SK-N-SH treated with all-trans-retinoic acid at 6 μM for 48 hours (cell line): ENCODE data around the gene PRRC1.

Experiments used
- ATAC-seq: fragments of 200-7000 bp; cut with Tn5 transposase; 3 replicates; pipeline ENCODE4 v1.9.1; 2020; ENCODE audit warnings: mild to moderate bottlenecking, moderate library complexity
- ARNTL ChIP-seq: fragments of 450-650 bp; formaldehyde crosslinking; IDR thresholded peaks from 2 replicates; pipeline ENCODE4 v1.5.0; 2020; ENCODE audit warnings: low read depth, mild to moderate bottlenecking, moderate library complexity, borderline replicate concordance
- BACH2 ChIP-seq: fragments of 250-450 bp; sonication (Bioruptor Pico); IDR thresholded peaks from 2 replicates; pipeline ENCODE4 v1.9.0; 2021; ENCODE audit warnings: mild to moderate bottlenecking, borderline replicate concordance
- CSDC2 ChIP-seq: fragments of 250-450 bp; sonication (Bioruptor Pico); IDR thresholded peaks from 2 replicates; pipeline ENCODE4 v1.5.0; 2020; ENCODE audit warnings: mild to moderate bottlenecking, moderate library complexity
- ESRRG ChIP-seq: fragments of 250-450 bp; sonication (Bioruptor Pico); IDR thresholded peaks from 2 replicates; pipeline ENCODE4 v1.6.1; 2021; ENCODE audit warnings: mild to moderate bottlenecking
- GLIS3 ChIP-seq: fragments of 250-450 bp; sonication (Bioruptor Pico); IDR thresholded peaks from 2 replicates; pipeline ENCODE4 v1.5.0; 2020; ENCODE audit warnings: mild to moderate bottlenecking, moderate library complexity
- ISL1 ChIP-seq: fragments of 250-450 bp; sonication (Bioruptor Pico); IDR thresholded peaks from 2 replicates; pipeline ENCODE4 v2.1.2; 2022; ENCODE audit warnings: mild to moderate bottlenecking, moderate library complexity
- PPARA ChIP-seq: fragments of 250-450 bp; sonication (Bioruptor Pico); IDR thresholded peaks from 2 replicates; pipeline ENCODE4 v1.5.0; 2020; ENCODE audit warnings: mild to moderate bottlenecking, borderline replicate concordance
- RARB ChIP-seq: fragments of 250-450 bp; sonication (Bioruptor Pico); IDR thresholded peaks from 2 replicates; pipeline ENCODE4 v1.8.0; 2021; ENCODE audit warnings: mild to moderate bottlenecking, moderate library complexity
- SNAI2 ChIP-seq: fragments of 250-450 bp; sonication (Bioruptor Pico); IDR thresholded peaks from 2 replicates; pipeline ENCODE4 v1.5.0; 2020; ENCODE audit warnings: mild to moderate bottlenecking, moderate library complexity
- TCF4 ChIP-seq: fragments of 250-450 bp; sonication (Bioruptor Pico); IDR thresholded peaks from 2 replicates; pipeline ENCODE4 v1.8.0; 2021; ENCODE audit warnings: mild to moderate bottlenecking, moderate library complexity, borderline replicate concordance
- TOX ChIP-seq: fragments of 250-450 bp; sonication (Bioruptor Pico); IDR thresholded peaks from 2 replicates; pipeline ENCODE4 v1.8.0; 2021; ENCODE audit warnings: mild to moderate bottlenecking, moderate library complexity, borderline replicate concordance
- ZC3H10 ChIP-seq: fragments of 250-450 bp; sonication (Bioruptor Pico); IDR thresholded peaks from 2 replicates; pipeline ENCODE4 v1.5.1; 2021; ENCODE audit warnings: mild to moderate bottlenecking, moderate library complexity
- ZFP3 ChIP-seq: fragments of 250-450 bp; sonication (Bioruptor Pico); IDR thresholded peaks from 2 replicates; pipeline ENCODE4 v1.5.0; 2020; ENCODE audit warnings: mild to moderate bottlenecking, moderate library complexity
- ZFP30 ChIP-seq: fragments of 450-650 bp; formaldehyde crosslinking; IDR thresholded peaks from 2 replicates; pipeline ENCODE4 v1.5.0; 2022; ENCODE audit warnings: mild to moderate bottlenecking, moderate library complexity
- ZNF565 ChIP-seq: fragments of 450-650 bp; formaldehyde crosslinking; conservative IDR thresholded peaks from 2 replicates; pipeline ENCODE4 v1.5.0; 2020; ENCODE audit warnings: low read depth, mild to moderate bottlenecking, moderate library complexity
- ZNF70 ChIP-seq: fragments of 450-650 bp; formaldehyde crosslinking; IDR thresholded peaks from 2 replicates; pipeline ENCODE4 v1.5.0; 2020; ENCODE audit warnings: mild to moderate bottlenecking, moderate library complexity
- ZNF8 ChIP-seq: fragments of 450-650 bp; formaldehyde crosslinking; IDR thresholded peaks from 2 replicates; pipeline ENCODE4 v1.5.0; 2020; ENCODE audit warnings: mild to moderate bottlenecking, moderate library complexity
- TF ChIP-seq, protein P1 (sequence below): fragments of 250-450 bp; sonication (Bioruptor Pico); IDR thresholded peaks from 2 replicates; pipeline ENCODE4 v1.5.0; 2020; ENCODE audit warnings: mild to moderate bottlenecking, moderate library complexity
- TF ChIP-seq, protein P2 (sequence below): fragments of 250-450 bp; sonication (Bioruptor Pico); IDR thresholded peaks from 2 replicates; pipeline ENCODE4 v1.5.1; 2020; ENCODE audit warnings: low read depth, mild to moderate bottlenecking, moderate library complexity
- TF ChIP-seq, protein P3 (sequence below): fragments of 250-450 bp; sonication (Bioruptor Pico); IDR thresholded peaks from 2 replicates; pipeline ENCODE4 v1.5.1; 2021; ENCODE audit warnings: mild to moderate bottlenecking, moderate library complexity

PRRC1 gene

DNA sequence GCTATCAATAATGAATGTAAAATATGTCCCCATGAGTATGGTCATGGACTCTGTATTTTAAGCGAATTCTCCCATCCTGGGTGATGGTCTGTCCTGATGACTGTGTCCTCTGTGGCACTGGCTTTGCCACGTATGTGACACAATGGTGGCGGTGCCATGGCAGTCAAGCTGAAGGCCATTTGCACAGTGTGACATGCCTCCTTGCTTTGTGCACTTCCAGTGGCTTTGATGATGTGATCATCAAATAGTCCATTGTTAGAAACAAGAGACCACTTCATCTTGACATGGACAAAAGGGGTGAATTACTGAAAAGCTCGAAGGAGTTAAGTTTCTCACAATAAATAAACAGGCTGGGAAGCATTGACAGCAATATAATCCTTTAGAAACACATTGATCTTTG, 31.0 kb upstream of the PRRC1 start:
- no peak for ATAC-seq
- TF ChIP-seq, protein P1, sequence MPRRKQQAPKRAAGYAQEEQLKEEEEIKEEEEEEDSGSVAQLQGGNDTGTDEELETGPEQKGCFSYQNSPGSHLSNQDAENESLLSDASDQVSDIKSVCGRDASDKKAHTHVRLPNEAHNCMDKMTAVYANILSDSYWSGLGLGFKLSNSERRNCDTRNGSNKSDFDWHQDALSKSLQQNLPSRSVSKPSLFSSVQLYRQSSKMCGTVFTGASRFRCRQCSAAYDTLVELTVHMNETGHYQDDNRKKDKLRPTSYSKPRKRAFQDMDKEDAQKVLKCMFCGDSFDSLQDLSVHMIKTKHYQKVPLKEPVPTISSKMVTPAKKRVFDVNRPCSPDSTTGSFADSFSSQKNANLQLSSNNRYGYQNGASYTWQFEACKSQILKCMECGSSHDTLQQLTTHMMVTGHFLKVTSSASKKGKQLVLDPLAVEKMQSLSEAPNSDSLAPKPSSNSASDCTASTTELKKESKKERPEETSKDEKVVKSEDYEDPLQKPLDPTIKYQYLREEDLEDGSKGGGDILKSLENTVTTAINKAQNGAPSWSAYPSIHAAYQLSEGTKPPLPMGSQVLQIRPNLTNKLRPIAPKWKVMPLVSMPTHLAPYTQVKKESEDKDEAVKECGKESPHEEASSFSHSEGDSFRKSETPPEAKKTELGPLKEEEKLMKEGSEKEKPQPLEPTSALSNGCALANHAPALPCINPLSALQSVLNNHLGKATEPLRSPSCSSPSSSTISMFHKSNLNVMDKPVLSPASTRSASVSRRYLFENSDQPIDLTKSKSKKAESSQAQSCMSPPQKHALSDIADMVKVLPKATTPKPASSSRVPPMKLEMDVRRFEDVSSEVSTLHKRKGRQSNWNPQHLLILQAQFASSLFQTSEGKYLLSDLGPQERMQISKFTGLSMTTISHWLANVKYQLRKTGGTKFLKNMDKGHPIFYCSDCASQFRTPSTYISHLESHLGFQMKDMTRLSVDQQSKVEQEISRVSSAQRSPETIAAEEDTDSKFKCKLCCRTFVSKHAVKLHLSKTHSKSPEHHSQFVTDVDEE (CRISPR knock-in tag) = no peak
- TF ChIP-seq ZFP3 (CRISPR knock-in tag) (no peak), RARB (CRISPR knock-in tag) (no peak), ZNF70 (no peak), ZNF565 (CRISPR knock-in tag) (no peak), PPARA (CRISPR knock-in tag) (no peak), ZC3H10 (CRISPR knock-in tag) (no peak), ISL1 (CRISPR knock-in tag) (no peak), ESRRG (no peak), ZNF8 (no peak), TOX (no peak), ZFP30 (CRISPR knock-in tag) (no peak)

DNA sequence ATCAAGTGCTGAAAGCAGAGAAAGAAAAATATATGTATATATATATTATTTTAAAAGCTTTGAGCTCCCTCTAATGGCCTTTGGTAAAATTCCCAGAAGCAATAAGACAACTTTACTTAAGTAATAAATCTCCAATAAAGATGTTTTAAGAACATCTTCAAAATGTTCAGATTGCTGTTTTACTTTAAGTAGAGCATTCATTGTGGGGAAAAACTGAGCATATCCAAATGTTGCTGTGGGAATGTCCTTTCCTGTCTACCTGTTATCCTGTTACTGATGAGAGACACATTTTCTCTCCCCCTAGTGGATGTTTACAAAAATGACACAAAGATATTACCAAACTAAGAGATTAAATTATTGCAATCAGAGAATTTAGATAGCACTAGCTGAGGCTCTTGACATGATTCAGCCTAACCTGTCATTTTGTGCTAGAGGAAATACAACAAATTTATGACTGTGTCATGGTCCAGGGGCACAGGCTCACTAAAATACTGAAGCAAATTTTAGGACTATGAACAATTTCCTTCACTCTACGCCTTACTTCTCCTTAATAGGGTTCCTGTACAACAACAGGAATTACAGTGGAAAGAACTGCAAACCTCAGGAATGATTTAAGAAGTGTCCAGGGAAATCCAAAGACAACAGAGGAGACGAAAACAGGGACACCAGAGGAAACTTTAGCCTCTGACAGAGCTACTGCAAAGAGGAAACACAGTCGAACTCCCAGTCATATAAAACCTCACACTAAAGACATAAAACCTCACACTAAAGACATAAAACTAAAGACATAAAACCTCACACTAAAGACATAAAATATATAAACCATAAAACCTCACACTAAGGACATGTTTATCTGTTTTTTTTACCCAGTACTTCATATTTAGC, 24.3 kb upstream of the PRRC1 start:
- TF ChIP-seq ZFP30 (CRISPR knock-in tag) (no peak), ESRRG (no peak), TOX (no peak), ARNTL (no peak), ZFP3 (CRISPR knock-in tag) (no peak), SNAI2 (CRISPR knock-in tag) (no peak), PPARA (CRISPR knock-in tag) (no peak), RARB (CRISPR knock-in tag) (no peak), TCF4 (no peak), ISL1 (CRISPR knock-in tag) (no peak), CSDC2 (CRISPR knock-in tag) (no peak), GLIS3 (CRISPR knock-in tag) (no peak), BACH2 (no peak), ZNF565 (CRISPR knock-in tag) (no peak)
- TF ChIP-seq, protein P1 (CRISPR knock-in tag) = no peak
- TF ChIP-seq, protein P2, sequence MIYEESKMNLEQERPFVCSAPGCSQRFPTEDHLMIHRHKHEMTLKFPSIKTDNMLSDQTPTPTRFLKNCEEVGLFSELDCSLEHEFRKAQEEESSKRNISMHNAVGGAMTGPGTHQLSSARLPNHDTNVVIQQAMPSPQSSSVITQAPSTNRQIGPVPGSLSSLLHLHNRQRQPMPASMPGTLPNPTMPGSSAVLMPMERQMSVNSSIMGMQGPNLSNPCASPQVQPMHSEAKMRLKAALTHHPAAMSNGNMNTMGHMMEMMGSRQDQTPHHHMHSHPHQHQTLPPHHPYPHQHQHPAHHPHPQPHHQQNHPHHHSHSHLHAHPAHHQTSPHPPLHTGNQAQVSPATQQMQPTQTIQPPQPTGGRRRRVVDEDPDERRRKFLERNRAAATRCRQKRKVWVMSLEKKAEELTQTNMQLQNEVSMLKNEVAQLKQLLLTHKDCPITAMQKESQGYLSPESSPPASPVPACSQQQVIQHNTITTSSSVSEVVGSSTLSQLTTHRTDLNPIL (CRISPR knock-in tag) = no peak
- TF ChIP-seq, protein P3, sequence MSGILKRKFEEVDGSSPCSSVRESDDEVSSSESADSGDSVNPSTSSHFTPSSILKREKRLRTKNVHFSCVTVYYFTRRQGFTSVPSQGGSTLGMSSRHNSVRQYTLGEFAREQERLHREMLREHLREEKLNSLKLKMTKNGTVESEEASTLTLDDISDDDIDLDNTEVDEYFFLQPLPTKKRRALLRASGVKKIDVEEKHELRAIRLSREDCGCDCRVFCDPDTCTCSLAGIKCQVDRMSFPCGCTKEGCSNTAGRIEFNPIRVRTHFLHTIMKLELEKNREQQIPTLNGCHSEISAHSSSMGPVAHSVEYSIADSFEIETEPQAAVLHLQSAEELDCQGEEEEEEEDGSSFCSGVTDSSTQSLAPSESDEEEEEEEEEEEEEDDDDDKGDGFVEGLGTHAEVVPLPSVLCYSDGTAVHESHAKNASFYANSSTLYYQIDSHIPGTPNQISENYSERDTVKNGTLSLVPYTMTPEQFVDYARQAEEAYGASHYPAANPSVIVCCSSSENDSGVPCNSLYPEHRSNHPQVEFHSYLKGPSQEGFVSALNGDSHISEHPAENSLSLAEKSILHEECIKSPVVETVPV (CRISPR knock-in tag) = no peak
- ATAC-seq = peak; percentile 85

DNA sequence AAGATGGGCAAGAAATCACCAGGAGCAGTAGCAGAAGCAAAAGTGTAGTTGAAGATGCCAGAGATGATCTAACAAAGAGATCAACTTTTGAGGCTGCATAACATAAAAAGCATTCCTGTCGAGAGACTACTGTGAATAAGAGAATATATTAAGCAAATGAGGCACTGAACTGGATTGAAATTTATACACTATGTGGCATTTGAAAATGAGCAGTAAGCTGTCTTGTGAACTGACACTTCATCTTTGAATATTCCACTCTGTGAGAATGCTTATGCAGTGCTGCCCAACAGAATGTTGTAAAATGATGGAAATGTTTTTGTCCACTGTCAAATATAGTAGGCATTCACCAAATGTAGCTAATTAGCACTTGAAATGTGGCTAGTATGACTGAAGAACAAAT, 18.9 kb upstream of the PRRC1 start:
- no peak for ATAC-seq
- TF ChIP-seq ARNTL = no peak
- TF ChIP-seq ZNF565 (CRISPR knock-in tag) = no peak
- TF ChIP-seq RARB (CRISPR knock-in tag) = no peak
- no peak for TF ChIP-seq PPARA (CRISPR knock-in tag)
- TF ChIP-seq, protein P3 (CRISPR knock-in tag) = no peak
